ENCODE measurements around the gene PCID2. TPM values are rescaled to one million over a fixed set of nuclear protein-coding genes. Genes with fewer than 3 reads are reported as not detected.
A peak's percentile ranks its signal among the peaks of the same experiment; 100 is the strongest.

PCID2 gene
- total and polyA plus RNA-seq, 12 donors: 38.9 to 74.0 (median 47.3) TPM

- DNase-seq: peak in 1 of 2 donors; percentile 62
- ATAC-seq: peak; percentile 79 to 98 (median 90)
These were observed 38.9 kb downstream of the PCID2 start for GRCh38 chr13:113169277-113170272.

GRCh38 chr13:113168211-113168610 lies 40.3 kb downstream of the PCID2 start:
- peaks cover 0 to 39% (median 5%) of the 10 kb centered on the region in 9 donors for H3K36me3 ChIP-seq
- peaks cover 0 to 5% (median under 1%) of the 10 kb centered on the region in 7 donors for H3K27me3 ChIP-seq
- H3K9me3 ChIP-seq: peaks cover 0 to 5% (median 0%) of the 10 kb centered on the region in 11 donors
- no peak overlapping the region for H3K27ac ChIP-seq
- DNase-seq: no peak
- TF ChIP-seq CTCF (IDR thresholded peaks at IDR 0.05): no peak
- intact Hi-C loops (cut with DNase I): no loop called here
- peaks cover 0 to 17% (median 0%) of the 10 kb centered on the region in 9 donors for H3K4me1 ChIP-seq
- no peak overlapping the region for H3K4me3 ChIP-seq
- WGBS, 2 donors: 83 to 87% methylated on average over 7 of the region's 7 CpGs
- ATAC-seq: no peak

More at GRCh38 chr13:113169277-113170272, 38.9 kb downstream of the PCID2 start:
- Histone ChIP-seq H3K4me3 (no peak overlapping the region), H3K27ac (peak overlapping the region in 6 of 10 donors; percentile 22 to 59 (median 48)), H3K36me3 (peaks cover 0 to 44% (median 10%) of the 10 kb centered on the region in 9 donors), H3K4me1 (peaks cover 0 to 17% (median 0%) of the 10 kb centered on the region in 9 donors), H3K27me3 (no peaks in the 10 kb centered on the region), H3K9me3 (peaks cover 0 to 5% (median 0%) of the 10 kb centered on the region in 11 donors)
- intact Hi-C loops (cut with DNase I): no loop called here
- TF ChIP-seq CTCF (IDR thresholded peaks at IDR 0.05): no peak
- WGBS, 2 donors: 69 to 82% methylated on average over 13 of the region's 13 CpGs

- no peak overlapping the region for H3K27ac ChIP-seq
- peaks cover 0 to 5% (median 0%) of the 10 kb centered on the region in 11 donors for H3K9me3 ChIP-seq
- no peak for TF ChIP-seq CTCF (IDR thresholded peaks at IDR 0.05)
- H3K36me3 ChIP-seq: peaks cover 0 to 34% (median 5%) of the 10 kb centered on the region in 9 donors
- ATAC-seq: no peak
- peaks cover 0 to 17% (median 0%) of the 10 kb centered on the region in 9 donors for H3K4me1 ChIP-seq
- intact Hi-C loops (cut with DNase I): no loop called here
- H3K4me3 ChIP-seq: no peak overlapping the region
- no peak for DNase-seq
- 98 to 99% methylated on average over 3 of the region's 3 CpGs for WGBS, 2 donors
- peaks cover 0 to 9% (median 3%) of the 10 kb centered on the region in 7 donors for H3K27me3 ChIP-seq
These were observed 40.9 kb downstream of the PCID2 start for GRCh38 chr13:113167575-113167974.

- peaks cover 0 to 5% (median 0%) of the 10 kb centered on the region in 11 donors for H3K9me3 ChIP-seq
- no peak overlapping the region for H3K4me3 ChIP-seq
- peaks cover 0 to 9% (median 3%) of the 10 kb centered on the region in 7 donors for H3K27me3 ChIP-seq
- peaks cover 0 to 17% (median 0%) of the 10 kb centered on the region in 9 donors for H3K4me1 ChIP-seq
- no peak for TF ChIP-seq CTCF (IDR thresholded peaks at IDR 0.05)
- 84 to 85% methylated on average over 10 of the region's 10 CpGs for WGBS, 2 donors
- intact Hi-C loops (cut with DNase I): no loop called here
- no peak overlapping the region for H3K27ac ChIP-seq
- DNase-seq (no peak), ATAC-seq (no peak)
- peaks cover 0 to 29% (median 5%) of the 10 kb centered on the region in 9 donors for H3K36me3 ChIP-seq
These were observed 41.3 kb downstream of the PCID2 start for GRCh38 chr13:113167155-113167554.

Measured in heart right ventricle (tissue), 16 donors.